NCI-H2029 (cell line): Measurements from ENCODE around the gene TRIM43B.
A peak's percentile ranks its signal among the peaks of the same experiment; 100 is the strongest.
"Not testable (repeated sequence)": the region's sequence is repeated elsewhere in the genome, so short reads cannot be mapped to it uniquely, and the experiment has no call there.

Source experiments
- DNase-seq: peaks from one replicate; lab custom pipeline; 2025; lab: John Stamatoyannopoulos, UW

TRIM43B gene

GRCh38 chr2:95484654-95485053 is at the start of gene TRIM43B:
Gene TRIM43B (minus strand): TSS chr2:95484754. CDS start chr2:95482714, 2,040 bp downstream.
- not testable (repeated sequence) for DNase-seq

- no peak for DNase-seq
Observed at GRCh38 chr2:95531254-95531771, 46.8 kb upstream of the TRIM43B start.

GRCh38 chr2:95530734-95531133 is 46.2 kb upstream of the TRIM43B start:
- DNase-seq, result no peak

GRCh38 chr2:95526360-95527341 is 42.1 kb upstream of the TRIM43B start:
- DNase-seq, result no peak

GRCh38 chr2:95525294-95526035 is 40.9 kb upstream of the TRIM43B start:
- DNase-seq, result peak; percentile 19

GRCh38 chr2:95524195-95524594 is 39.6 kb upstream of the TRIM43B start:
- no peak for DNase-seq

- DNase-seq, result no peak
Observed at GRCh38 chr2:95514718-95515117, 30.2 kb upstream of the TRIM43B start.

GRCh38 chr2:95514226-95514625 is 29.7 kb upstream of the TRIM43B start:
- DNase-seq, result not testable (repeated sequence)

GRCh38 chr2:95509408-95509807 is 24.9 kb upstream of the TRIM43B start:
- DNase-seq, result no peak

GRCh38 chr2:95505222-95505621 is 20.7 kb upstream of the TRIM43B start:
- no peak for DNase-seq

- no peak for DNase-seq
Observed at GRCh38 chr2:95500854-95501253, 16.3 kb upstream of the TRIM43B start.

GRCh38 chr2:95492076-95492475 is 7.5 kb upstream of the TRIM43B start:
- not testable (repeated sequence) for DNase-seq

- not testable (repeated sequence) for DNase-seq
Observed at GRCh38 chr2:95475025-95475424, 9.5 kb downstream of the TRIM43B start.

GRCh38 chr2:95467984-95468383 is 16.6 kb downstream of the TRIM43B start:
- DNase-seq, result not testable (repeated sequence)

- not testable (repeated sequence) for DNase-seq
Observed at GRCh38 chr2:95466572-95466971, 18.0 kb downstream of the TRIM43B start.

- not testable (repeated sequence) for DNase-seq
Observed at GRCh38 chr2:95463292-95463691, 21.3 kb downstream of the TRIM43B start.

GRCh38 chr2:95445317-95445716 is 39.2 kb downstream of the TRIM43B start:
- DNase-seq, result not testable (repeated sequence)

- not testable (repeated sequence) for DNase-seq
Observed at GRCh38 chr2:95442474-95443099, 42.0 kb downstream of the TRIM43B start.

- DNase-seq, result not testable (repeated sequence)
Observed at GRCh38 chr2:95435872-95436209, 48.7 kb downstream of the TRIM43B start.

- not testable (repeated sequence) for DNase-seq
Observed at GRCh38 chr2:95435162-95435871, 49.2 kb downstream of the TRIM43B start.

- DNase-seq, result not testable (repeated sequence)
Observed at GRCh38 chr2:95434507-95435076, 50.0 kb downstream of the TRIM43B start.
